ENCODE results near the gene CD93. TPM values are rescaled to one million over a fixed set of nuclear protein-coding genes. Genes with fewer than 3 reads are reported as not detected.

CD93 gene
- polyA plus RNA-seq, 1 experiment, result 0.02 TPM

GRCh38 chr20:23058240-23058639, 27.9 kb downstream of the CD93 start:
- ChIA-PET CTCF (no interaction called here), POLR2A (no interaction called here)
- no peak for DNase-seq (ENCODE audit: low read depth, low spot score)
- peaks cover 10% of the 10 kb centered on the region for H3K27me3 ChIP-seq (ENCODE audit: control insufficient read depth, insufficient read depth, low read length)
- H3K9me3 ChIP-seq (ENCODE audit: control insufficient read depth, insufficient read depth, low read length), result no peaks in the 10 kb centered on the region
- peak; percentile 23; the same call in 1 of the 2 replicates for TF ChIP-seq CTCF (IDR thresholded peaks at IDR 0.05; ENCODE audit: low read depth, low read length)
- H3K27ac ChIP-seq (ENCODE audit: low read depth, low read length), result no peak overlapping the region
- no peak overlapping the region for H3K4me3 ChIP-seq (ENCODE audit: low read depth, low read length)

GRCh38 chr20:23052904-23053303, 33.2 kb downstream of the CD93 start:
- H3K4me3 ChIP-seq (ENCODE audit: low read depth, low read length), result no peak overlapping the region
- no peak for DNase-seq (ENCODE audit: low read depth, low spot score)
- H3K27me3 ChIP-seq (ENCODE audit: control insufficient read depth, insufficient read depth, low read length), result peaks cover 45% of the 10 kb centered on the region
- POLR2A ChIA-PET, result no interaction called here
- no peak for TF ChIP-seq CTCF (IDR thresholded peaks at IDR 0.05; ENCODE audit: low read depth, low read length)
- no peak overlapping the region for H3K27ac ChIP-seq (ENCODE audit: low read depth, low read length)
- CTCF ChIA-PET, result interaction anchor here (1.6 kb wide), 1 partner anchor 297 kb away, joined by 4 read pairs; no protein-coding TSS in a partner anchor
- H3K9me3 ChIP-seq (ENCODE audit: control insufficient read depth, insufficient read depth, low read length), result peaks cover 5% of the 10 kb centered on the region; the same call in 1 of the 2 replicates

- no peak overlapping the region for H3K27ac ChIP-seq (ENCODE audit: low read depth, low read length)
- peaks cover 9% of the 10 kb centered on the region; the same call in 1 of the 2 replicates for H3K9me3 ChIP-seq (ENCODE audit: control insufficient read depth, insufficient read depth, low read length)
- ChIA-PET CTCF (interaction anchor here (0.6 to 3.0 kb wide), 32 partner anchors 11 to 556 kb away, joined by 3 to 34 read pairs (median 4); partner anchors contain the start of gene NXT1), POLR2A (interaction anchor here (1.0 to 1.6 kb wide), 4 partner anchors 11 to 299 kb away, joined by 3 read pairs; no protein-coding TSS in a partner anchor)
- peak; percentile 27 for DNase-seq (ENCODE audit: low read depth, low spot score)
- TF ChIP-seq CTCF (IDR thresholded peaks at IDR 0.05; ENCODE audit: low read depth, low read length), result peak; percentile 75
- H3K4me3 ChIP-seq (ENCODE audit: low read depth, low read length), result peak overlapping the region; percentile 56
- H3K27me3 ChIP-seq (ENCODE audit: control insufficient read depth, insufficient read depth, low read length), result peaks cover 63% of the 10 kb centered on the region
These were observed 35.1 kb downstream of the CD93 start for GRCh38 chr20:23050847-23051627.

GRCh38 chr20:23050076-23050838, 35.9 kb downstream of the CD93 start:
- H3K4me3 ChIP-seq (ENCODE audit: low read depth, low read length), result peak overlapping the region; percentile 56
- POLR2A ChIA-PET, result interaction anchor here (1.0 to 1.6 kb wide), 4 partner anchors 11 to 299 kb away, joined by 3 read pairs; no protein-coding TSS in a partner anchor
- H3K9me3 ChIP-seq (ENCODE audit: control insufficient read depth, insufficient read depth, low read length), result peaks cover 9% of the 10 kb centered on the region; the same call in 1 of the 2 replicates
- no peak for DNase-seq (ENCODE audit: low read depth, low spot score)
- no peak for TF ChIP-seq CTCF (IDR thresholded peaks at IDR 0.05; ENCODE audit: low read depth, low read length)
- CTCF ChIA-PET, result interaction anchor here (0.7 to 3.0 kb wide), 24 partner anchors 11 to 556 kb away, joined by 3 to 34 read pairs (median 4); partner anchors contain the start of gene NXT1
- peaks cover 64% of the 10 kb centered on the region for H3K27me3 ChIP-seq (ENCODE audit: control insufficient read depth, insufficient read depth, low read length)
- H3K27ac ChIP-seq (ENCODE audit: low read depth, low read length), result no peak overlapping the region
